ENCODE results near the gene APOL5. TPM values are rescaled to one million over a fixed set of nuclear protein-coding genes. Genes with fewer than 3 reads are reported as not detected.

The APOL5 gene
- total RNA-seq, result not detected in 2 replicates

GRCh38 chr22:35717572-35717971, at the start of gene APOL5:
APOL5 (plus strand) TSS chr22:35717872; CDS start chr22:35717872, 0 bp downstream.

Other genes with a start within 250 kb of the APOL5 start
- 0.22 and 0.52 TPM in 2 replicates for gene RASD2, start 177.0 kb upstream of the APOL5 start, total RNA-seq
- not detected in 2 replicates for gene MB, start 100.5 kb upstream of the APOL5 start, total RNA-seq
- gene APOL6, start 69.4 kb upstream of the APOL5 start, total RNA-seq, result 55.9 and 75.7 TPM in 2 replicates